B cell (primary cell): ENCODE data around the gene DACH1.

ENCODE experiments used
- CTCF ChIP-seq: fragments of 200-600 bp; IDR thresholded peaks from one replicate; pipeline ENCODE4 v1.8.0; 2022; ENCODE audit warnings: antibody characterized with exemption, mild to moderate bottlenecking
- EZH2 ChIP-seq: IDR thresholded peaks from 2 replicates; pipeline ENCODE4 v1.6.1; 2012; ENCODE audit warnings: borderline replicate concordance, low read depth, mild to moderate bottlenecking, moderate library complexity, low read length; ENCODE audit not compliant: insufficient read depth, poor library complexity, severe bottlenecking

GRCh38 chr13:71461892-71462291, 405.1 kb downstream of the DACH1 start:
- TF ChIP-seq CTCF (no peak), EZH2 (no peak)
